Measurements from ENCODE around the gene SLC1A2. TPM values are rescaled to one million over a fixed set of nuclear protein-coding genes. Genes with fewer than 3 reads are reported as not detected.

The SLC1A2 gene
- total RNA-seq, 2 donors from 2014 or later = 0.12 TPM; not detected in 1

DNA sequence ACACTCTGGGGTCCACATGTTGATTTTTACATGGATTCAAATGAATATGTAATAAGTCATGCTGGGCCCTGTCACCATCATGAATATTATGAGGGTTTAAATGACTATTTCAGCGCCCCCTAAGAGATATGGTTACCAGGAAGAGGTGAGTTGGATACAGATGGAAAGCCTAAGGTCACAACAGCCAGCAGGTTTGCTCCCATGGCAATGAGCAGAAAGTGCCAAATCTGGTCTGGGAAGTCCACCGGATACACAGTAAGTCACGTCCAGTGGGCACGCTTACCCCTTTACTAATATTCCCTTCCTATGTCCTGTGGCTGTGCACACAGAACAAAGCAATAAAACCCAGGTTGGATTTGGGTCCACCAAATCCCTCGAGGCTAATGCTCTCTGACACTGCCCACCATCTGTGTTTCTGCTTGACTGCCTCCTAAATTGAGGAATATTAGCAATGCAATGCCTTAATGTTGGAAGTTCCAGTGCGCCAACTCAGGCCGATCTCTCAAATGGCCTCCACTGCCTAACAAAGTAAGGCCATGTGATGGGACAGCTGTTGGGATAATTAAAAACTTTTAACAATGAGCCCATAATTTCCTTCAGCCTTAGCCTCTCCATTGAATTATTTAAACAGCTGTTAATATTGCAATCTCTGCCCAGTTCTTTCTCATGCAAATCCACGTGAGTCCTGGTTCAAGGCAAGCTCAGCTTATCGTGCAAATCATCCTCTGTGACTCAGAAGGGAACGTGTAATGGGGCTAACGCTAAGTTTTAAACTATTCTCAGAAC, 97.6 kb downstream of the SLC1A2 start:
- peaks cover 3% of the 10 kb centered on the region for H3K36me3 Mint-ChIP-seq (ENCODE audit: low read depth)
- H3K9me3 ChIP-seq (ENCODE audit: control insufficient read depth, low read length, poor library complexity, severe bottlenecking) = no peaks in the 10 kb centered on the region
- H3K27ac Mint-ChIP-seq = no peak overlapping the region
- DNase-seq = no peak
- no peak overlapping the region for H3K4me3 Mint-ChIP-seq
- no peaks in the 10 kb centered on the region for H3K27me3 Mint-ChIP-seq
- H3K4me1 Mint-ChIP-seq = peaks cover 15% of the 10 kb centered on the region
- no peak for ATAC-seq

GRCh38 chr11:35321111-35321510, 98.2 kb downstream of the SLC1A2 start:
- Mint-ChIP-seq H3K4me1 (peaks cover 18% of the 10 kb centered on the region), H3K36me3 (ENCODE audit: low read depth) (peaks cover 3% of the 10 kb centered on the region), H3K27me3 (no peaks in the 10 kb centered on the region), H3K27ac (no peak overlapping the region), H3K4me3 (no peak overlapping the region)
- no peaks in the 10 kb centered on the region for H3K9me3 ChIP-seq (ENCODE audit: control insufficient read depth, low read length, poor library complexity, severe bottlenecking)
- ATAC-seq (no peak), DNase-seq (no peak)

DNA sequence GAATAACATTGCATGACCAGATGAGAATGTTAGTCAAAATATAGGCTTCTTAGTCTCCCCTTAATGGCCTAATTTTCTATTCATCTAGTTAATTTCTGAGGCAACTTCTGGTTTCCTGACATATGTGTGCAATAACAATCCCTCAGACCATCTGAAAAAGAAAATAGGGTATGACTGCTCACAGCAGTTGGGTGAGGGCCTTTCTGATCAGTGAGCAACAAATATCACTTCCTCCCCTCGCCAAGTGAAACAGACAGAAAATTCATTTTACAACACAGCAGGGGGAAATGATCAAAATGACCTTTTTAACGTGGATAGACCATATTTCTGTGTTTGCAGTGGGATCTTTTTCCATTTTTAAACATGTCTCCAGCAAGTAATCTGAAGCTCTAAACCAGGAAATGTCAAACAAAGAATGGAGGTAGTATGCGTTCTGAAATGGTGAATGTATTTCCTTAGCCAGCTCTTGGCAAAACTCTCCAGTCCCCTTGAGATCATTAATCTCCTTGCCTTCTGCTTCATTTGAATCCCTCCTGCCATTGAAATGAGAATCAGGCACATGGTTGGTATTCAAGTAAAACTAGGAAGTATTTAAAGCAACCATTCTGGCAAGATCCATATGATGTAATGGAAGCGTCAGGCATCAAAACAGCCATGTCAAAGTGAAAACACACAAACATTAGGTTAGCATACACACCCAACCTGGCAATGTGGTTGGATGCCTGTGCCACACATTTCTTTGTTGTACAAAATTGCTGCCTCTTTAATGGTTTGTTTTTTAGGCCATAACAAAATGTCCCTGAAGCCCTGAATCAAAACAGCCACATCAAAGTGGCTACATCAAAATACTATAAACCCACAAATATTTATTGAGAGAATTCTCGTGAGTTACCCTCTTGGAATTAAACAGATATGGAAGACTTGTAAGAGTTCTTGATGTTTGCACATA, 100.1 kb downstream of the SLC1A2 start:
- DNase-seq (no peak), ATAC-seq (no peak)
- Mint-ChIP-seq H3K27ac (peak overlapping the region; percentile 59), H3K4me3 (peak overlapping the region; percentile 2), H3K4me1 (peaks cover 18% of the 10 kb centered on the region), H3K36me3 (ENCODE audit: low read depth) (peaks cover 3% of the 10 kb centered on the region), H3K27me3 (no peaks in the 10 kb centered on the region)
- H3K9me3 ChIP-seq (ENCODE audit: control insufficient read depth, low read length, poor library complexity, severe bottlenecking) = no peaks in the 10 kb centered on the region

DNA sequence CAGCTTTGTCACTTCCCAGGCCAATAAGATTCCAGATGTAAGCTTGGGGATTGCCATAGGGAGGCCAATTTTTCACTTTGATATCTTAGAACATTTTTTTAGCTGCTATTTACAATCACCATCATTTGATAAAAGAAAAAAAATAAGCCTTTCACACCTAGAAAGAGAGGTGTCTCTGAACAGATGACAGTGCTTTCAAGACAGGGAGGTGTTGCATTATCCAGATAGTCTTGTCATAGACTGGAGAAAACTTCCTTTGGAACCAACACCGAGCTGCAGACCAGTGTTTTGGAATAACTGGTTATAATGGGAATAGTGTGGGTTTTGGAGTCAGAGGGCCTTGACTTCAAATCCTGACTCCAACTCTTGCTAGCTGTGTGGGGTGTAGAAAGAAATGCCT, 101.0 kb downstream of the SLC1A2 start:
- DNase-seq = no peak
- no peak for ATAC-seq
- Mint-ChIP-seq H3K36me3 (ENCODE audit: low read depth) (peaks cover 3% of the 10 kb centered on the region), H3K27me3 (no peaks in the 10 kb centered on the region), H3K4me3 (no peak overlapping the region), H3K4me1 (peaks cover 18% of the 10 kb centered on the region), H3K27ac (no peak overlapping the region)
- H3K9me3 ChIP-seq (ENCODE audit: control insufficient read depth, low read length, poor library complexity, severe bottlenecking) = no peaks in the 10 kb centered on the region

- no peak overlapping the region for H3K4me3 Mint-ChIP-seq
These were observed 102.1 kb downstream of the SLC1A2 start for GRCh38 chr11:35317253-35317652.

GRCh38 chr11:35316161-35316560, 103.2 kb downstream of the SLC1A2 start:
- ATAC-seq (no peak), DNase-seq (no peak)
- peak overlapping the region; percentile 77 for H3K27ac Mint-ChIP-seq

More at GRCh38 chr11:35317253-35317652, 102.1 kb downstream of the SLC1A2 start:
- no peaks in the 10 kb centered on the region for H3K9me3 ChIP-seq (ENCODE audit: control insufficient read depth, low read length, poor library complexity, severe bottlenecking)
- DNase-seq (no peak), ATAC-seq (no peak)
- Mint-ChIP-seq H3K36me3 (ENCODE audit: low read depth) (peaks cover 2% of the 10 kb centered on the region), H3K27ac (no peak overlapping the region), H3K4me1 (peaks cover 18% of the 10 kb centered on the region), H3K27me3 (no peaks in the 10 kb centered on the region)

DNA sequence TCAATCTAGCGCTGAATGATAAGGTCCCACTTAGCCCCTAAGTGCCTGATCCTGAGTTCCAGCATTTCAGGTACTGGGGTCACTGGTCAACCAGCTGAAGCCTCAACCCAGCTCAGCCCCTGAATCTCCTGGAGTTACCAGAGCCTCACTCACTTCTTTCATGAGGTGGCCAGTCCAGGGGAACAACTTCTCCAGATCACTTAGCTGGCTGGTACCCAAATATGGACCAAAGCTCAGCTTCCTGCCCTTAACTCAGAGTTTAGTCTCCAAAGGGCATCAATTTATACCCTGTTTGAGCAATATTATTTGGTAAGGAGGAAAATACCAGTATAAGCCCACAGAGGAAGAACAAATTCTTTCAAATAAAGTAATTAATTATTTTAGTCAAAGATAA, 105.6 kb downstream of the SLC1A2 start:
- Mint-ChIP-seq H3K36me3 (ENCODE audit: low read depth) (peaks cover 5% of the 10 kb centered on the region), H3K4me3 (no peak overlapping the region), H3K4me1 (peaks cover 12% of the 10 kb centered on the region), H3K27ac (no peak overlapping the region), H3K27me3 (no peaks in the 10 kb centered on the region)
- DNase-seq = no peak
- ATAC-seq = no peak
- H3K9me3 ChIP-seq (ENCODE audit: control insufficient read depth, low read length, poor library complexity, severe bottlenecking) = no peaks in the 10 kb centered on the region

More at GRCh38 chr11:35316161-35316560, 103.2 kb downstream of the SLC1A2 start:
- H3K9me3 ChIP-seq (ENCODE audit: control insufficient read depth, low read length, poor library complexity, severe bottlenecking) = no peaks in the 10 kb centered on the region
- no peak overlapping the region for H3K4me3 Mint-ChIP-seq
- H3K27me3 Mint-ChIP-seq = no peaks in the 10 kb centered on the region
- peaks cover 2% of the 10 kb centered on the region for H3K36me3 Mint-ChIP-seq (ENCODE audit: low read depth)
- peaks cover 15% of the 10 kb centered on the region for H3K4me1 Mint-ChIP-seq

DNA sequence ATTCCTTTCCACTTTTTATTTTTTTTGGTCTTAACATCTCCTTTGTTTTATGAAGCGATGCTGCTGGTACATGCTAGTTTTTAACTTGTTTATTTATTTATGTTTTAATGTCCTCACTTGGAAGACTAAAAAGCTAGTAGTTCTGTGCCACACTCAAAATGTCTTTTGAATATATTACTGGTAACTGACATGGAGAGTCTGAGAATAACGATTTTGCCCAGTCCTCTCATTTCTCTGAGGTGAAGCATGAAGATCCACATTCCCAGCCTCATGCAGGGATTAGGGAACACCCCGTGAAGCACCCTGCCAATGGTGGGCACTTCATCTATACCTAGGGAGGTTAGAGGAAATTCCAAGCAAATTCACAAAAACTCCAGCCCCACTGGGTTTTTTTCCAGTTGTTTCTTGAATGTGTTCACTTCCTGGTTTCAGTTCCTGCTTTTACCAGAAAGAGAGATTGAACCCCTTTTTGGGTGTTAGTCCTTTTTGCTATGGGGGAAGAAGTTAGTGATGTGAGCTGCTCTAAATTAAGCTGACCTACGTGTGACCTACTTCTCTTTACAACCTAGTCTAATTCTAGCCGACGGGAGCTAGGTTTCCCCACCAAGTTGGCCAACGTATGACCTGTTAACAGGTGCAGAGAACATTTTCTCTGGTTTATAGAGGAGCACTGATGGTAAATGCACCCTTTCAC, 106.1 kb downstream of the SLC1A2 start:
- DNase-seq (no peak), ATAC-seq (peak; percentile 57)
- Mint-ChIP-seq H3K27me3 (no peaks in the 10 kb centered on the region), H3K4me1 (peaks cover 12% of the 10 kb centered on the region), H3K4me3 (no peak overlapping the region), H3K27ac (no peak overlapping the region), H3K36me3 (ENCODE audit: low read depth) (peaks cover 5% of the 10 kb centered on the region)
- H3K9me3 ChIP-seq (ENCODE audit: control insufficient read depth, low read length, poor library complexity, severe bottlenecking) = no peaks in the 10 kb centered on the region

GRCh38 chr11:35311331-35311730, 108.0 kb downstream of the SLC1A2 start:
- peaks cover 6% of the 10 kb centered on the region for H3K4me1 Mint-ChIP-seq
- H3K9me3 ChIP-seq (ENCODE audit: control insufficient read depth, low read length, poor library complexity, severe bottlenecking) = no peaks in the 10 kb centered on the region
- no peaks in the 10 kb centered on the region for H3K27me3 Mint-ChIP-seq
- no peak overlapping the region for H3K27ac Mint-ChIP-seq
- H3K4me3 Mint-ChIP-seq = no peak overlapping the region
- H3K36me3 Mint-ChIP-seq (ENCODE audit: low read depth) = peaks cover 3% of the 10 kb centered on the region
- DNase-seq = no peak
- ATAC-seq = no peak

GRCh38 chr11:35308157-35308556, 111.2 kb downstream of the SLC1A2 start:
- no peaks in the 10 kb centered on the region for H3K27me3 Mint-ChIP-seq
- H3K27ac Mint-ChIP-seq = peak overlapping the region; percentile 57
- peaks cover 26% of the 10 kb centered on the region for H3K4me1 Mint-ChIP-seq
- no peak overlapping the region for H3K4me3 Mint-ChIP-seq
- H3K36me3 Mint-ChIP-seq (ENCODE audit: low read depth) = peaks cover 3% of the 10 kb centered on the region
- H3K9me3 ChIP-seq (ENCODE audit: control insufficient read depth, low read length, poor library complexity, severe bottlenecking) = no peaks in the 10 kb centered on the region
- no peak for ATAC-seq
- DNase-seq = no peak

DNA sequence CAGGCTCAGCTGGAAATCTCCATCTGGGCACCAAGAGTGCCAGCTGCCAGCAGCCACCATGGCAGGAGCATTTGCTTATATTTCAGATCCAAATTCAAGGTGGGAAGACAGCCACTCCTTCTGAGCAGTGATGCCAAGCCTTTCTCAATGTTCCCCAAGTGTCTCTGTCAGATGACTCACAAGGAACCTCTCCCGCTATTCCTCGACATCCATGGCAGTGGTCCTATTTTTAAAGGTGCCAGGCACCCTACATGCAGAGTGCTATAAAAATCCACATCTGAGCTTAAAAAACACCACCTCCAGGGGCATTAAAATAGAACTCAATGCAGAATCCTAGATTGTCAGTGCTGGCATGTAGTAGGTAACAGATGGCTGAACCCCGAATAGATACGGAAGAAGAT, 112.1 kb downstream of the SLC1A2 start:
- H3K9me3 ChIP-seq (ENCODE audit: control insufficient read depth, low read length, poor library complexity, severe bottlenecking) = no peaks in the 10 kb centered on the region
- Mint-ChIP-seq H3K4me3 (peak overlapping the region; percentile 7), H3K4me1 (peaks cover 26% of the 10 kb centered on the region), H3K36me3 (ENCODE audit: low read depth) (peaks cover 3% of the 10 kb centered on the region), H3K27me3 (no peaks in the 10 kb centered on the region), H3K27ac (no peak overlapping the region)
- ATAC-seq (no peak), DNase-seq (no peak)

- ATAC-seq = peak; percentile 73
- peak overlapping the region; percentile 83 for H3K27ac Mint-ChIP-seq
- no peaks in the 10 kb centered on the region for H3K27me3 Mint-ChIP-seq
These were observed 113.5 kb downstream of the SLC1A2 start for GRCh38 chr11:35305670-35306382.

More at GRCh38 chr11:35305670-35306382, 113.5 kb downstream of the SLC1A2 start:
- Mint-ChIP-seq H3K4me1 (peaks cover 26% of the 10 kb centered on the region), H3K36me3 (ENCODE audit: low read depth) (peaks cover 3% of the 10 kb centered on the region), H3K4me3 (peak overlapping the region; percentile 80)
- peak in 1 of 3 donors; percentile 22 for DNase-seq
- H3K9me3 ChIP-seq (ENCODE audit: control insufficient read depth, low read length, poor library complexity, severe bottlenecking) = no peaks in the 10 kb centered on the region

Measured in T-helper 17 cell (primary cell).